HG02763 (cell line): Measurements from ENCODE around the gene CAMK2B.

ENCODE experiments used
- ATAC-seq: cut with Tn5 transposase; IDR thresholded peaks from one replicate; pipeline ENCODE4 v1.9.1; 2021; ENCODE audit warnings: mild to moderate bottlenecking, moderate library complexity; ENCODE audit not compliant: unreplicated experiment

The CAMK2B gene

GRCh38 chr7:44309271-44310091 lies 15.9 kb downstream of the CAMK2B start:
- ATAC-seq, result no peak

- no peak for ATAC-seq
These were observed 16.7 kb downstream of the CAMK2B start for GRCh38 chr7:44308596-44309270.

- no peak for ATAC-seq
These were observed 17.3 kb downstream of the CAMK2B start for GRCh38 chr7:44307905-44308595.

- ATAC-seq, result no peak
These were observed 18.0 kb downstream of the CAMK2B start for GRCh38 chr7:44307301-44307900.

- no peak for ATAC-seq
These were observed 18.8 kb downstream of the CAMK2B start for GRCh38 chr7:44306606-44307005.

GRCh38 chr7:44305564-44306507 lies 19.6 kb downstream of the CAMK2B start:
- ATAC-seq, result no peak

- no peak for ATAC-seq
These were observed 30.9 kb downstream of the CAMK2B start for GRCh38 chr7:44294325-44295069.

GRCh38 chr7:44293561-44294324 lies 31.7 kb downstream of the CAMK2B start:
- no peak for ATAC-seq

GRCh38 chr7:44292876-44293560 lies 32.4 kb downstream of the CAMK2B start:
- ATAC-seq, result no peak

GRCh38 chr7:44292420-44292817 lies 33.0 kb downstream of the CAMK2B start:
- ATAC-seq, result no peak

- ATAC-seq, result no peak
These were observed 33.5 kb downstream of the CAMK2B start for GRCh38 chr7:44291733-44292419.

GRCh38 chr7:44291066-44291732 lies 34.2 kb downstream of the CAMK2B start:
- ATAC-seq, result no peak

- no peak for ATAC-seq
These were observed 35.2 kb downstream of the CAMK2B start for GRCh38 chr7:44290252-44290620.

- no peak for ATAC-seq
These were observed 35.8 kb downstream of the CAMK2B start for GRCh38 chr7:44289341-44290251.

- no peak for ATAC-seq
These were observed 36.5 kb downstream of the CAMK2B start for GRCh38 chr7:44288811-44289340.

- ATAC-seq, result no peak
These were observed 37.1 kb downstream of the CAMK2B start for GRCh38 chr7:44288381-44288685.
